ENCODE measurements around the gene EIF2D. TPM values are rescaled to one million over a fixed set of nuclear protein-coding genes. Genes with fewer than 3 reads are reported as not detected.

The EIF2D gene
- total RNA-seq (10 to 100 TPM; 37.5 to 39.5 TPM), polyA plus RNA-seq (ENCODE audit: insufficient read length in 6 of 6) (100 to 1,000 TPM in 3 of 6 donors, 10 to 100 TPM in 3; 81.6 to 110 (median 97.8) TPM)
- long read RNA-seq, donor 1, transcript EIF2D-201 (15 exons, 2,005 nt) = major isoform, 13 of 13 reads
- long read RNA-seq, donor 1, partial matches to known transcripts = 0 of 13 reads
- long read RNA-seq, donor 1, other reads (novel, unspliced or antisense) = 0 of 13 reads
- long read RNA-seq, donor 2, transcript EIF2D-201 (15 exons, 2,005 nt) = major isoform, 9 of 17 reads
- long read RNA-seq, donor 2, partial matches to known transcripts = 7 of 17 reads
- long read RNA-seq, donor 2, other reads (novel, unspliced or antisense) = 0 of 17 reads
- long read RNA-seq, donor 3, transcript EIF2D-201 (15 exons, 2,005 nt) = major isoform, 17 of 23 reads
- long read RNA-seq, donor 3, partial matches to known transcripts = 6 of 23 reads
- long read RNA-seq, donor 3, other reads (novel, unspliced or antisense) = 0 of 23 reads
- long read RNA-seq, donor 4, transcript EIF2D-201 (15 exons, 2,005 nt) = major isoform, 20 of 30 reads
- long read RNA-seq, donor 4, partial matches to known transcripts = 3 of 30 reads
- long read RNA-seq, donor 4, other reads (novel, unspliced or antisense) = 7 of 30 reads
- long read RNA-seq, donor 5, transcript EIF2D-201 (15 exons, 2,005 nt) = major isoform, 9 of 19 reads
- long read RNA-seq, donor 5, partial matches to known transcripts = 10 of 19 reads
- long read RNA-seq, donor 5, other reads (novel, unspliced or antisense) = 0 of 19 reads
- long read RNA-seq, donor 6, transcript EIF2D-201 (15 exons, 2,005 nt) = major isoform, 12 of 22 reads
- long read RNA-seq, donor 6, partial matches to known transcripts = 9 of 22 reads
- long read RNA-seq, donor 6, other reads (novel, unspliced or antisense) = 0 of 22 reads
- long read RNA-seq, donor 7, partial matches to known transcripts = 0 of 4 reads
- long read RNA-seq, donor 7, other reads (novel, unspliced or antisense) = 0 of 4 reads
- long read RNA-seq, donor 8, transcript EIF2D-201 (15 exons, 2,005 nt) = major isoform, 13 of 13 reads
- long read RNA-seq, donor 8, partial matches to known transcripts = 0 of 13 reads
- long read RNA-seq, donor 8, other reads (novel, unspliced or antisense) = 0 of 13 reads
- long read RNA-seq, donor 9 = 0 reads
- long read RNA-seq, donor 10, transcript EIF2D-201 (15 exons, 2,005 nt) = major isoform, 11 of 15 reads
- long read RNA-seq, donor 10, partial matches to known transcripts = 1 of 15 reads
- long read RNA-seq, donor 10, other reads (novel, unspliced or antisense) = 3 of 15 reads
- long read RNA-seq, donor 11, transcript EIF2D-201 (15 exons, 2,005 nt) = major isoform, 7 of 7 reads
- long read RNA-seq, donor 11, partial matches to known transcripts = 0 of 7 reads
- long read RNA-seq, donor 11, other reads (novel, unspliced or antisense) = 0 of 7 reads
- long read RNA-seq, donor 12, transcript EIF2D-201 (15 exons, 2,005 nt) = major isoform, 14 of 15 reads
- long read RNA-seq, donor 12, partial matches to known transcripts = 0 of 15 reads
- long read RNA-seq, donor 12, other reads (novel, unspliced or antisense) = 0 of 15 reads

- no peaks in the 10 kb centered on the region for H3K27me3 ChIP-seq
- no peaks in the 10 kb centered on the region for H3K9me3 ChIP-seq
- DNase-seq = peak; percentile 95 to 99 (median 96)
- peaks cover 5 to 8% of the 10 kb centered on the region in 2 donors for H3K4me1 ChIP-seq
- H3K27ac ChIP-seq = peak within 1 kb of the TSS; percentile 78 to 86
- H3K4me3 ChIP-seq = peak within 1 kb of the TSS; percentile 61 to 63
- intact Hi-C loops (cut with DNase I) = no loop called here
- ATAC-seq = peak; percentile 100
- TF ChIP-seq CTCF (IDR thresholded peaks at IDR 0.05) = peak; percentile 99
- peaks cover 0 to 25% of the 10 kb centered on the region in 2 donors for H3K36me3 ChIP-seq
These were observed at the start of gene EIF2D for GRCh38 chr1:206612129-206612876. Gene EIF2D, minus strand, starts transcription at chr1:206612465. Its CDS starts 123 bp downstream, at chr1:206612342.

GRCh38 chr1:206661161-206661820 is 49.0 kb upstream of the EIF2D start:
- no peak for ATAC-seq
- intact Hi-C loops (cut with DNase I) = no loop called here
- no peak for TF ChIP-seq CTCF (IDR thresholded peaks at IDR 0.05)
- H3K4me3 ChIP-seq = no peak overlapping the region
- no peaks in the 10 kb centered on the region for H3K9me3 ChIP-seq
- H3K27me3 ChIP-seq = peaks cover 0 to 16% of the 10 kb centered on the region in 2 donors
- H3K27ac ChIP-seq = no peak overlapping the region
- H3K4me1 ChIP-seq = peaks cover 17 to 31% of the 10 kb centered on the region in 2 donors
- DNase-seq = no peak
- no peaks in the 10 kb centered on the region for H3K36me3 ChIP-seq

GRCh38 chr1:206660136-206660535 is 47.9 kb upstream of the EIF2D start:
- intact Hi-C loops (cut with DNase I) = no loop called here
- Histone ChIP-seq H3K4me1 (peaks cover 17 to 31% of the 10 kb centered on the region in 2 donors), H3K9me3 (no peaks in the 10 kb centered on the region), H3K27me3 (peaks cover 0 to 16% of the 10 kb centered on the region in 2 donors), H3K27ac (no peak overlapping the region), H3K36me3 (no peaks in the 10 kb centered on the region), H3K4me3 (no peak overlapping the region)
- ATAC-seq = no peak
- DNase-seq = no peak
- no peak for TF ChIP-seq CTCF (IDR thresholded peaks at IDR 0.05)

- intact Hi-C loops (cut with DNase I) = no loop called here
- Histone ChIP-seq H3K36me3 (no peaks in the 10 kb centered on the region), H3K27ac (no peak overlapping the region), H3K4me1 (peaks cover 15 to 22% of the 10 kb centered on the region in 2 donors), H3K9me3 (no peaks in the 10 kb centered on the region), H3K27me3 (peaks cover 0 to 14% of the 10 kb centered on the region in 2 donors), H3K4me3 (no peak overlapping the region)
- ATAC-seq (no peak), DNase-seq (no peak)
- TF ChIP-seq CTCF (IDR thresholded peaks at IDR 0.05) = no peak
These were observed 46.7 kb upstream of the EIF2D start for GRCh38 chr1:206658981-206659273.

All from left lung (tissue), 14 donors.